ENCODE data around the gene TRIM44.

DNA sequence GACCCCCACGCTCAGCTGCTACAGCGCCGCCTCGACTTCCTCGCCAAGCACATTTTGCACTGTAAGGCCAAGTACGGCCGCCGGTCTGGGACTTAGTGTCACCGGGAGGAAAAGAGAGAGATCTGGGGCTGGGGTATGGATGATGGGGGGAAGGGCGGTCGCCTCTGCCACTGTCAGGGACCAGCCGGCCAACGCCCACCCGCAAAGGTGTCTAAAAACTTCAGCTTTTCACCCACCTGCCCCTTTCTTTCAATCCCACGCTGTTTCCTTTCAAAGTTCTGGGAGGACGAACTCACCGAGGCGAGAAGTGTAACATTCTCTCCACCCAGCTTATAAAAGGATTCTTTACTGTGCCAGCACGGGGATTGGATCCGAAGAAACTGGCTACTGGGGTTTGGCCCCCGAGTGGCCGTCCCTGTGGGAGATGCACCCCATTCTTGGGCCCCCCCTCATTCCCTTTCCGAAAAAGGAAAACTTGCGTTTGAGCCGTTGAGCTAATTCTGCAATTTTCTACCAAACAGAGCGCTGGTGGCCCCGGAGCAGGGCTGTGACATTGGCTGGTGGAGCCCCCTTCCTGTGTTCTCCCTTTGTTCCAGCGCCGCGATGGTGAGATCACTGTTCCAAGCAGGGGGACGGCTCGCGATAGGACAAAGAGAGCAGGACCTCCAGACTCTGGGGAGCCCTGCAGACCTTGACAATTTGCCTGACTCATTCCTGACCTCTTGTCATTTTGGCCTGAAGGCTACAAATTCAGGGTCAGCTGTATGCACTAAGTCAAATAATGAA, 42.5 kb upstream of the TRIM44 start:
- no peak for TF ChIP-seq CTCF (IDR thresholded peaks at IDR 0.05; ENCODE audit: insufficient read depth, low read length, poor library complexity, severe bottlenecking)
- TF ChIP-seq EZH2phosphoT487 (conservative IDR thresholded peaks at IDR 0.05; ENCODE audit: low read length), result no peak

Data from SU-DHL-6 (cell line).